AML-193 (cell line): ENCODE results near the gene FADS6.

Experiments used
- DNase-seq, 2 experiments: peaks; one replicate each; lab custom pipeline; 2025; lab: John Stamatoyannopoulos, UW

Gene FADS6

GRCh38 chr17:74853669-74854068 lies 39.8 kb downstream of the FADS6 start:
- no peak for DNase-seq

GRCh38 chr17:74853048-74853397 lies 40.4 kb downstream of the FADS6 start:
- no peak for DNase-seq

GRCh38 chr17:74852237-74853047 lies 41.0 kb downstream of the FADS6 start:
- no peak for DNase-seq

- no peak for DNase-seq
Observed at GRCh38 chr17:74851612-74852236, 41.7 kb downstream of the FADS6 start.

GRCh38 chr17:74850914-74851313 lies 42.5 kb downstream of the FADS6 start:
- DNase-seq = no peak

- DNase-seq = no peak
Observed at GRCh38 chr17:74850310-74850709, 43.1 kb downstream of the FADS6 start.

DNA sequence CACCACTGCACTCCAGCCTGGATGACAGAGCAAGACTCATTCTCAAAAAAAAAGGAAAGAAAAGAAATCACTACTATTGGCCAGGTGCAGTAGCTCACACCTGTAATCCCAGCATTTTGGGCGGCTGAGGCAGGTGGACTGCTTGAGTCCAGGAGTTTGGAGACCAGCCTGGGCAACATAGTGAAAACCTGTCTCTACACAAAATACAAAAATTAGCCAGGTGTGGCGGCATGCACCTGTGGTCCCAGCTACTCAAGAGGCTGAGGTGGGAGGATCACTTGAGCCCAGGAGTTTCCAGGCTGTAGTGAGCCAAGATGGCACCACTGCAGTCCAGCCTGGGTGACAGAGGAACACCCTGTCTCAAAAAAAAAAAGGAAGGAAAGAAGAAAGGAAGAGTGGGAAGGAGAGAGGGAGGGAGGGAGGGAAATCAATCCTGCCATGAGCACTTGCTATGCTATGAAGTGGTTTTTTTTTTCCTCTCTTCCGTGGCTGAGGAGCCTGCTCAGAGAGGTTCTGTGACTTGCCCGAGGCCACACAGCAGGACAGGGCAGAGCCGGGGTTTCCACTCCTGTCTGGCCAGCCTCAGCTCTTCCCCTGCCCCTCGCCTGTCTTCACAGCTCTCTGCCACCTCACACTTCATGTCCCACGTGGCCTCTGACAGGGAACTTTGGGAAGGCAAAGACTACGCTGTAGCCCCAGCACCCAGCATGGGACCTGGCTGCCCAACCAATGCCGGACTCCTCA lies 44.6 kb downstream of the FADS6 start:
- DNase-seq = no peak

DNA sequence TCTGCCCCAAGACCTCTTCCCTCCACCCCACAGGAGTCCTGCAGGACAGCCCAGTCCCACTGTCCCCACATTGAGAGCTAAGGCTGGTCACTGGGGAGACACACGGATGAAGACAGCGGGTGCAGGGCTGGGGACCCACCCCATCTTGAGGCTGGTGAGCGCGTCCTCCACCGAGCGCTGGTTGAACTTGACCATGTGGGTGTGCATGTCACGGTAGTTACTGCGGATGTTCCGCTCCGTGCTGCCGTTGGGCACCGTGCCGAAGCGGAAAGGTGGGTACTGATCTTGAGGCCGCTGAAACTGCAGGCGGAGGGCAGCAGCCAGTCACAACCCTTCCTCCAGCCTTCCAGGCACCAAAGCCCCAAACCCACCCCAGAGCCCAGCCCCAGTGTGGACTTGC lies 46.8 kb downstream of the FADS6 start:
- no peak for DNase-seq

- no peak for DNase-seq
Observed at GRCh38 chr17:74843352-74843627, 50.1 kb downstream of the FADS6 start.

DNA sequence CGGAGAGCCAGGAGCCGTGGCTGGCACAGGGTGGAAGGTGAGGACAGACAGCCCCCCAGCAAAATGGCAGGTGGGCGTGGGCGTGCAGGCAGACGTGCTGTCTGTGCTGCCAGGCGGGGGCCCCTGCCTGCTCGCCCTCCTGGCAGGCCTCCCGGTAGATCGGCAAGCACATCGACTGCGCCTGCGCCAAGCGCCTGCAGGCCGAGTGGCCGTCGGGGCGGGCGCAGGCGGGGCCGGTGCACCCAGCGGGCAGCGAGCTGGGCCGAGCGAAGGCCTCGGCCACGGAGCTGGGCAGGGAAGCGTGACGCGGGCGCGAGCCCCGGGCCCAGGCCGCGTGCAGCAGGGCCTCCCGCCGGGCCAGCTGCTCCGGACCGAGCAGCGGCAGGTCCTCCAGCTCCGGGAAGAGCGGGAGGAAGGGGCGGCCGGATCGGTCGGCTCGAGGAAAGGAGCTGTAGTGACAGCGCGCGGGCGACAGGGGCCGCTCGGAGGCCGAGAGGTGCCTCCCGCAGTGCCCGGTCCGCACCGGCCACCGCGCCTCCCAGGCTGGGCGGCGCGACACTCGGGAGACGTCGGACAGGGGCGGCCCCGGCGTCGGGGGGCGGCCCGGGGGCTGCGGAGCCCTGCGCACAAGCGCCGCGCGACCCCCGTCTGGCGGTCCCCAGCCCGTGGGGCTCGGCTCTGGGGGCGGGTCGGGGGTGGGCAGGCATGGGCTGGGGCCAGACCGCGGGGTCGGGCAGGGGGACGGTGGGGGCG lies 50.7 kb downstream of the FADS6 start:
- DNase-seq = no peak

- DNase-seq = no peak
Observed at GRCh38 chr17:74842146-74842598, 51.3 kb downstream of the FADS6 start.

DNA sequence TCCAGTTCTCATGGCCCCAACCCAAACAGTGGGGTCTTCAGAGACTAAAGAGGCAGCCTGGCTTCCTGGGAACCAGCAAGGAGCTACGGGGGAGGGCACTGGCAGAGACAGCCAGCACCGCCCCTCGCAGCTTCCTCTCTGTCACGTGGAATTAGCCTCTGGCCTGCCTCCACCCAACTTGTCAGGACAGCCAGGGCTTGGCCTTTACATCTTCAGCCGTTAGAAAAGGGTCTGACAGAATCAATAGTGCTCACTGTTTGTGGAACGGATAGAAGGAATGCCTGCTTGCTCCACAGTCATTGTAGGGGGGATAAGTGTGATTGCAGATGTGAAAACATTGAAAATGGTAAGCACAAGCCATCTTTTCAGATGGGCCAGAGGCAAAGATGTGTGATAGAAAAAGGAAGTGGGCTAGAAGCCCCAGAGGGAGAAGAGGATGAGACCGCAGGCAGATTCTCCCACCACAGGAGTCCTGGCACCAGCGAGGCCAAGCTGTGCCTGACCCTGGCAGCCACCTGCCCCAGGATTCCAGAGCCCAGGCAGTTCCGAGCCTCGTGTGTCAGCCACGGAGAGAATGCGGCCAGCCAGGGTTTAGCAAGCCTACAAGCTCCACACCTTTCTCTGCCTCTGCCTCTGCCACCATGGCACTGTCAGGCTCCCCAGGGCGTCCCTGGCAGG lies 52.3 kb downstream of the FADS6 start:
- DNase-seq = peak; percentile 64 to 77

GRCh38 chr17:74839990-74840852 lies 53.2 kb downstream of the FADS6 start:
- no peak for DNase-seq

DNA sequence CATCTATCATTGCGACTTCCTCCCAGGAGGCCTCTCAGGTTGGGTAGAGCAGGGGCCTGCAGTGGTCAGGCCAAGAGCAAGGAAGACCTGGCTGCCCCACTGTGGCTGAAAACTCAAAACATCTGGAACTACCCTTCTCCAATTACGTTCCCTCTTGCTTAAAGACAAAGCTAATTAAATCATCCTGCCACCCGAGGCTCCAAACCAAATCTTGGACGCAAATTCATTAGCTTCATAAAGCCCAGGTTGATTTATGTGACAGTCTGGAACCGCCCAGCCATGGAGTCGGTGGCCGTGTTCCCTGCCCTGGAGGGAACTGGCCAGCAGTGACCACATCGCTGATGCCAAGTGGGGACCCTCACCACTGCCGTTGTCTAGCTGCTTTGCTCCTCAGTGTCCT lies 55.2 kb downstream of the FADS6 start:
- no peak for DNase-seq

GRCh38 chr17:74836691-74837467 lies 56.6 kb downstream of the FADS6 start:
- DNase-seq = no peak

- DNase-seq = no peak
Observed at GRCh38 chr17:74836191-74836590, 57.2 kb downstream of the FADS6 start.

DNA sequence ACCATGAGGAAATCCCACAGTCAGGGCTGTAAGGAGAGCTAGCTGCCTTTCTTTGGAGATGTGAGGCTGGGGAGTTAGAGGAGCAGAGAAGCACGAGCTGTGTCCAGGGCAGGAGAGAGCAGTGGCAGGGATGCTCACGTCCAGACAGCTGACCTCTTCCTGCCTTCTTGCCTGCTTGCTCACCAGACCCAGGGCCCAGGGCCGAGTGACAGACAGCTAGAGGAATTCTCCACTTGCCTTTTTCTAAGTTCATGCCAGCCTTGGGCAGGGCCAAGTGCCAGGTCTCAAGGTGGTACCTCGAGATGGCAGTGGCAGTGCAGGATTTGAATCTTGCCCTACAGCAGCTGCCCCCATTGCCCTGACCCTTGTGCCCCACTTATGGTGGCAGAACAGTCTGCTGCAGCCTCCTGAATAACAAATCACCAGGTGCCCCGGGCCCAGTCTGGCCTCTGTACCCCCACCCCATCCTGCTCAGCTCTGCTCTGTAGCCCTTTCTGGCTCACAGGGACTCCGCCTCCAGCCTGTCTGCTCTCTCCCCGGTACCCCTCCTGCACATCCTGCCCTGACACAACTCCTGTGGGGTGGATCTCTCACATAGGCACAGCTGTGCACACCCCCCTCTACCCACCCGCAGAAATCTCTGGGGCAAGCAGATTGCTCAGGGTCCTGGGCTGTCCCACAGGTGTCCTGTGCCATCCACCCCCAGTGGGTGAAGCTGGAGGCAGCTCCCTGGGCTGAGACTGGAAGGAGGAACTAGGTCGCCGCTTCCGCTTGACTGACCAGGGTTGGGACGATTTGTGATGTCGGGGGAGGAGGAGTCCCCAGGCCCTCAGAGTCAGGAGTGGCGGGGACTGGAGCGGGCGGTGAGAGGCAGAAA lies 59.7 kb downstream of the FADS6 start:
- peak in 1 of 2 experiments; percentile 31 for DNase-seq

GRCh38 chr17:74832421-74832820 lies 61.0 kb downstream of the FADS6 start:
- DNase-seq = no peak
